Breast epithelium (tissue), 4 donors: Measurements from ENCODE around the gene DST. TPM values are rescaled to one million over a fixed set of nuclear protein-coding genes. Genes with fewer than 3 reads are reported as not detected.

Experiments
- DNase-seq, 2 donors: peaks; one replicate each; pipeline ENCODE4 v3.0.0-alpha.2; 2019; ENCODE audit warnings: low spot score in 2 of 2
- H3K27ac ChIP-seq, 2 donors: fragments of 200-600 bp; sonication (generic) in 1 of 2; one replicate each; pipeline ENCODE4 v1.5.1; 2016 to 2019; ENCODE audit warnings: mild to moderate bottlenecking in 1 of 2
- H3K27me3 ChIP-seq, 2 donors: fragments of 200-600 bp; sonication (generic) in 1 of 2; one replicate each; pipeline versions ENCODE4 v1.5.1 to v1.6.0; 2017 to 2019; ENCODE audit warnings: control low read depth in 1 of 2, mild to moderate bottlenecking in 1 of 2
- H3K36me3 ChIP-seq: fragments of 200-600 bp; one replicate; pipeline ENCODE4 v1.5.1; 2019
- H3K4me1 ChIP-seq, 2 donors: fragments of 200-600 bp; sonication (generic); one replicate each; pipeline ENCODE4 v1.5.1; 2016 to 2019; ENCODE audit warnings: control low read depth in 1 of 2
- H3K4me3 ChIP-seq, 3 donors: fragments of 200-600 bp; sonication (generic); 1 replicate in 2 of 3; 2 replicates in 1 of 3; pipeline ENCODE4 v1.5.1; 2016 to 2019; ENCODE audit warnings: mild to moderate bottlenecking in 3 of 3, moderate library complexity in 2 of 3
- H3K9me3 ChIP-seq, 2 donors: fragments of 200-600 bp; sonication (generic) in 1 of 2; one replicate each; pipeline ENCODE4 v1.5.1; 2016 to 2019; ENCODE audit warnings: control low read depth in 1 of 2
- POLR2A ChIP-seq: fragments of 450-650 bp; IDR thresholded peaks from one replicate; pipeline ENCODE4 v1.6.1; 2016; ENCODE audit warnings: antibody characterized with exemption, mild to moderate bottlenecking, moderate library complexity
- POLR2AphosphoS5 ChIP-seq, 3 donors: sonication (generic); formaldehyde crosslinking; IDR thresholded peaks; one replicate each; pipeline ENCODE4 v1.6.1; 2017; ENCODE audit warnings: antibody characterized with exemption in 3 of 3
- intact Hi-C: fragments of 100-400 bp; cut with DNase I; formaldehyde crosslinking; loops from one replicate; pipeline ENCODE4 v1.15.1; 2023; ENCODE audit warnings: low total_unique reads
- total RNA-seq, 3 donors: library from RNA; depleted of rRNA; stranded (reverse); fragments of >200 nt; gene quantifications; one replicate each; pipeline ENCODE4 v1.1.0, GENCODE V29; 2016
- TF ChIP-seq, protein P1 (sequence below), 3 donors: fragments of 450-650 bp; IDR thresholded peaks; one replicate each; pipeline ENCODE4 v1.5.1; 2016 to 2017; ENCODE audit warnings: antibody characterized with exemption in 3 of 3, mild to moderate bottlenecking in 3 of 3, moderate library complexity in 3 of 3

The DST gene
- total RNA-seq, 3 donors from 2014 or later = 272 to 1,354 (median 700) TPM

- TF ChIP-seq POLR2A (no peak), POLR2AphosphoS5 (IDR thresholded peaks at IDR 0.05) (no peak)
- TF ChIP-seq, protein P1, sequence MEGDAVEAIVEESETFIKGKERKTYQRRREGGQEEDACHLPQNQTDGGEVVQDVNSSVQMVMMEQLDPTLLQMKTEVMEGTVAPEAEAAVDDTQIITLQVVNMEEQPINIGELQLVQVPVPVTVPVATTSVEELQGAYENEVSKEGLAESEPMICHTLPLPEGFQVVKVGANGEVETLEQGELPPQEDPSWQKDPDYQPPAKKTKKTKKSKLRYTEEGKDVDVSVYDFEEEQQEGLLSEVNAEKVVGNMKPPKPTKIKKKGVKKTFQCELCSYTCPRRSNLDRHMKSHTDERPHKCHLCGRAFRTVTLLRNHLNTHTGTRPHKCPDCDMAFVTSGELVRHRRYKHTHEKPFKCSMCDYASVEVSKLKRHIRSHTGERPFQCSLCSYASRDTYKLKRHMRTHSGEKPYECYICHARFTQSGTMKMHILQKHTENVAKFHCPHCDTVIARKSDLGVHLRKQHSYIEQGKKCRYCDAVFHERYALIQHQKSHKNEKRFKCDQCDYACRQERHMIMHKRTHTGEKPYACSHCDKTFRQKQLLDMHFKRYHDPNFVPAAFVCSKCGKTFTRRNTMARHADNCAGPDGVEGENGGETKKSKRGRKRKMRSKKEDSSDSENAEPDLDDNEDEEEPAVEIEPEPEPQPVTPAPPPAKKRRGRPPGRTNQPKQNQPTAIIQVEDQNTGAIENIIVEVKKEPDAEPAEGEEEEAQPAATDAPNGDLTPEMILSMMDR (IDR thresholded peaks at IDR 0.05) = no peak
Measured at GRCh38 chr6:56515081-56515905, 127.4 kb downstream of the DST start.

DNA sequence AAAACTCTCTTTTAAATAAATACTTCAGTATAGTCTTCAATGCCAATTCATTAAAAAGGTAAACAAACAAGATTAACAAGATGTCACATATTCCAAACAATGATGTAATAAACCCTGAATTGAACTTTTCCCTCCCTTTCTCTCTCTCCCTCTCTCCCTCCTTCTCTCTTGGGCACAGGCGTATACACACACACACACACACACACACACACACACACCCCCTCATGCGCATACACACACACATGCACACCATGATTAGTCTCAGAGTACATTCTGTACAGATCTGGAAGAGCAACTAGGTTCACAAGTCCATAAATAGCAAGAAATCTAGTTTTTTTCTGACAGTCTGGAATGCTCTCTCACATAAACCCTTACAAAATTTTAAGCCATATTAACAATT lies 128.3 kb downstream of the DST start:
- H3K4me1 ChIP-seq = no peaks in the 10 kb centered on the region
- no peaks in the 10 kb centered on the region for H3K27me3 ChIP-seq
- DNase-seq = no peak
- no peak overlapping the region for H3K4me3 ChIP-seq
- no peaks in the 10 kb centered on the region for H3K36me3 ChIP-seq
- intact Hi-C loops = no loop called here
- no peak overlapping the region for H3K27ac ChIP-seq
- H3K9me3 ChIP-seq = no peaks in the 10 kb centered on the region
- TF ChIP-seq, protein P1 (IDR thresholded peaks at IDR 0.05) = no peak
- peak in 1 of 3 donors; percentile 44 for TF ChIP-seq POLR2AphosphoS5 (IDR thresholded peaks at IDR 0.05)

More at GRCh38 chr6:56515081-56515905, 127.4 kb downstream of the DST start:
- H3K27me3 ChIP-seq = no peaks in the 10 kb centered on the region
- H3K4me1 ChIP-seq = no peaks in the 10 kb centered on the region
- no peaks in the 10 kb centered on the region for H3K9me3 ChIP-seq
- intact Hi-C loops = no loop called here
- no peak for DNase-seq
- no peaks in the 10 kb centered on the region for H3K36me3 ChIP-seq
- H3K4me3 ChIP-seq = no peak overlapping the region
- no peak overlapping the region for H3K27ac ChIP-seq

DNA sequence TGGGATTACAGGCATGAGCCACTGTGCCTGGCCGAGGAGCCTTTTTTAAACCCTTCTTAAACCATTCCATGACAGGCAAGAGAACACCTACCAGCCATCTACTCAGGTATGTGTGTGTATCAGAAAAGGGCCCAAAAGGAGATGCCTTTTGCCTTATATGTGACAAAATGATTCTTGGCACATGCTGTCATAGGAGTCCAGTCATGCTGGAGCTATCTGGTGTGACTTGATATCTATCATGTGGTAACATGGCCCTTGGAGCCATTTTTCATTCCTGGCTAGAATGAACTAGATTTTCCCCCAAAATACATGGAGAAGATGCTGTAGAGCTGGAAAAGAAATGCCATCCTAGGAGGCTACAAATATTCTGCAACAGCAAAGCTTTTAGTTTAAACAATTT lies 129.1 kb downstream of the DST start:
- H3K27me3 ChIP-seq = no peaks in the 10 kb centered on the region
- no peaks in the 10 kb centered on the region for H3K36me3 ChIP-seq
- H3K4me3 ChIP-seq = no peak overlapping the region
- no peak overlapping the region for H3K27ac ChIP-seq
- H3K4me1 ChIP-seq = no peaks in the 10 kb centered on the region
- no peak for DNase-seq
- TF ChIP-seq POLR2A (no peak), POLR2AphosphoS5 (IDR thresholded peaks at IDR 0.05) (no peak)
- TF ChIP-seq, protein P1 (IDR thresholded peaks at IDR 0.05) = no peak
- H3K9me3 ChIP-seq = no peaks in the 10 kb centered on the region
- intact Hi-C loops = no loop called here

- intact Hi-C loops = no loop called here
- H3K4me3 ChIP-seq = no peak overlapping the region
- H3K27ac ChIP-seq = no peak overlapping the region
- H3K27me3 ChIP-seq = no peaks in the 10 kb centered on the region
- H3K4me1 ChIP-seq = no peaks in the 10 kb centered on the region
- no peaks in the 10 kb centered on the region for H3K9me3 ChIP-seq
- no peak for DNase-seq
- no peak for TF ChIP-seq POLR2A
- TF ChIP-seq POLR2AphosphoS5 (IDR thresholded peaks at IDR 0.05) = no peak
- TF ChIP-seq, protein P1 (IDR thresholded peaks at IDR 0.05) = no peak
- no peaks in the 10 kb centered on the region for H3K36me3 ChIP-seq
Measured at GRCh38 chr6:56511591-56511990, 131.1 kb downstream of the DST start.

DNA sequence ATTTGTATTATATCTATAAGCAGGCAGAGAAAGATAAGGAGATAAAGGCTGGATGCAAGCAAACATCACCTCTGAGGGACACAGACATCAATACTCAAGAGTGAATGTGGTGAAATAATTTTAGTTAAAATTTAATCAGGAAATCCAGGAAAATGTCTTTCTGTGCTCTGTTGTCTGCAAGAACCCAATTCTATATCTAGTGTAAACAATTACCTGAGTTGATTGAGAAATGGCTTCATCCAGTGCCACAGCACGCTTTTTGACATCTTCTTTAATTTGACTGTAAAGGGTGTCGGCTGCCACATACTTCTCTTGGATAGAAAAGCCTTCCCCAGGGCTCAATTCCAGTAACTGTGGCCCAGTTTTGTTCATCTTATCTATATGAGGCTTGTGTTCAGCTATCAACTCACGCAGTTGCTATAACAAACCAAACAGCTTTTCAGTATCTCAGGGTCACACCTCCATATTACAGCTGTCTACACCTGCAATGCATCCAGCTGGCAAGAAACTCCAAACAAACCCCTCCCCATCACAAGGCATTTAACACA lies 131.6 kb downstream of the DST start:
- H3K4me1 ChIP-seq = no peaks in the 10 kb centered on the region
- H3K4me3 ChIP-seq = no peak overlapping the region
- DNase-seq = no peak
- TF ChIP-seq POLR2AphosphoS5 (IDR thresholded peaks at IDR 0.05) (no peak), POLR2A (no peak)
- TF ChIP-seq, protein P1 (IDR thresholded peaks at IDR 0.05) = no peak
- H3K27me3 ChIP-seq = no peaks in the 10 kb centered on the region
- intact Hi-C loops = no loop called here
- no peaks in the 10 kb centered on the region for H3K9me3 ChIP-seq
- H3K36me3 ChIP-seq = no peaks in the 10 kb centered on the region
- no peak overlapping the region for H3K27ac ChIP-seq
